GM23248 (cell line): Measurements from ENCODE around the gene MEGF11.

Experiments used
- EZH2 ChIP-seq: fragments of 200-600 bp; sonication (generic); IDR thresholded peaks from 2 replicates; pipeline ENCODE4 v1.6.1; 2018; ENCODE audit warnings: antibody characterized with exemption, mild to moderate bottlenecking; ENCODE audit not compliant: insufficient read depth, poor library complexity, severe bottlenecking
- EZH2phosphoT487 ChIP-seq: fragments of 200-600 bp; sonication (generic); IDR thresholded peaks from 2 replicates; pipeline ENCODE4 v1.6.1; 2018; ENCODE audit warnings: antibody characterized with exemption, moderate library complexity, mild to moderate bottlenecking, low read depth; ENCODE audit not compliant: insufficient read depth

GRCh38 chr15:65953622-65954021 lies 299.9 kb downstream of the MEGF11 start:
- no peak for TF ChIP-seq EZH2
- no peak for TF ChIP-seq EZH2phosphoT487
